ENCODE measurements around the gene TTN. TPM values are rescaled to one million over a fixed set of nuclear protein-coding genes. Genes with fewer than 3 reads are reported as not detected.

The TTN gene
- total and polyA plus RNA-seq, 4 donors, result 0.53 to 47.4 (median 19.7) TPM

GRCh38 chr2:178615969-178616368 lies 191.3 kb downstream of the TTN start:
- WGBS, 2 donors, result 89 to 100% methylated on average over 1 of the region's 1 CpG
- Histone ChIP-seq H3K27me3 (ENCODE audit: control insufficient read depth in 3 of 3, insufficient read depth in 3 of 3, low read length in 2 of 3) (no peaks in the 10 kb centered on the region), H3K9me3 (ENCODE audit: control insufficient read depth in 4 of 4, insufficient read depth in 3 of 4, low read length in 3 of 4) (no peaks in the 10 kb centered on the region), H3K4me3 (no peak overlapping the region), H3K27ac (ENCODE audit: low read depth in 1 of 2, low read length in 1 of 2) (no peak overlapping the region), H3K36me3 (ENCODE audit: control insufficient read depth in 4 of 4, insufficient read depth in 4 of 4, low read length in 4 of 4) (peaks cover 0 to 62% (median 6%) of the 10 kb centered on the region in 4 donors), H3K9ac (ENCODE audit: insufficient read depth in 1 of 2, low read length in 2 of 2) (no peak overlapping the region), H3K4me1 (ENCODE audit: control insufficient read depth in 5 of 5, insufficient read depth in 5 of 5, low read length in 5 of 5) (peaks cover 0 to 3% (median 0%) of the 10 kb centered on the region in 5 donors)
- TF ChIP-seq CTCF (IDR thresholded peaks at IDR 0.05; ENCODE audit: control extremely low read depth, extremely low read depth), result no peak
- DNase-seq (no peak), ATAC-seq (ENCODE audit: insufficient read depth, low FRiP score) (no peak)

GRCh38 chr2:178602901-178603300 lies 204.3 kb downstream of the TTN start:
- DNase-seq, result no peak
- Histone ChIP-seq H3K36me3 (ENCODE audit: control insufficient read depth in 4 of 4, insufficient read depth in 4 of 4, low read length in 4 of 4) (peaks cover 0 to 63% (median 6%) of the 10 kb centered on the region in 4 donors), H3K4me3 (no peak overlapping the region), H3K9me3 (ENCODE audit: control insufficient read depth in 4 of 4, insufficient read depth in 3 of 4, low read length in 3 of 4) (no peaks in the 10 kb centered on the region), H3K27ac (ENCODE audit: low read depth in 1 of 2, low read length in 1 of 2) (no peak overlapping the region), H3K9ac (ENCODE audit: insufficient read depth in 1 of 2, low read length in 2 of 2) (no peak overlapping the region), H3K27me3 (ENCODE audit: control insufficient read depth in 3 of 3, insufficient read depth in 3 of 3, low read length in 2 of 3) (no peaks in the 10 kb centered on the region), H3K4me1 (ENCODE audit: control insufficient read depth in 5 of 5, insufficient read depth in 5 of 5, low read length in 5 of 5) (no peaks in the 10 kb centered on the region)
- ATAC-seq (ENCODE audit: insufficient read depth, low FRiP score), result no peak
- TF ChIP-seq CTCF (IDR thresholded peaks at IDR 0.05; ENCODE audit: control extremely low read depth, extremely low read depth), result no peak

GRCh38 chr2:178592655-178593054 lies 214.6 kb downstream of the TTN start:
- DNase-seq (no peak), ATAC-seq (ENCODE audit: insufficient read depth, low FRiP score) (no peak)
- H3K27ac ChIP-seq (ENCODE audit: low read depth in 1 of 2, low read length in 1 of 2), result no peak overlapping the region
- no peak for TF ChIP-seq CTCF (IDR thresholded peaks at IDR 0.05; ENCODE audit: control extremely low read depth, extremely low read depth)
- 98% methylated on average over 6 of the region's 6 CpGs for WGBS, 2 donors
- H3K9ac ChIP-seq (ENCODE audit: insufficient read depth in 1 of 2, low read length in 2 of 2), result no peak overlapping the region
- peaks cover 3 to 82% (median 9%) of the 10 kb centered on the region in 4 donors for H3K36me3 ChIP-seq (ENCODE audit: control insufficient read depth in 4 of 4, insufficient read depth in 4 of 4, low read length in 4 of 4)
- H3K4me1 ChIP-seq (ENCODE audit: control insufficient read depth in 5 of 5, insufficient read depth in 5 of 5, low read length in 5 of 5), result peaks cover 0 to 2% (median 0%) of the 10 kb centered on the region in 5 donors
- no peaks in the 10 kb centered on the region for H3K27me3 ChIP-seq (ENCODE audit: control insufficient read depth in 3 of 3, insufficient read depth in 3 of 3, low read length in 2 of 3)
- peaks cover 0 to 5% (median 1%) of the 10 kb centered on the region in 4 donors for H3K9me3 ChIP-seq (ENCODE audit: control insufficient read depth in 4 of 4, insufficient read depth in 3 of 4, low read length in 3 of 4)
- H3K4me3 ChIP-seq, result no peak overlapping the region

- Histone ChIP-seq H3K9ac (ENCODE audit: insufficient read depth in 1 of 2, low read length in 2 of 2) (no peak overlapping the region), H3K27me3 (ENCODE audit: control insufficient read depth in 3 of 3, insufficient read depth in 3 of 3, low read length in 2 of 3) (no peaks in the 10 kb centered on the region), H3K36me3 (ENCODE audit: control insufficient read depth in 4 of 4, insufficient read depth in 4 of 4, low read length in 4 of 4) (peaks cover 7 to 80% (median 11%) of the 10 kb centered on the region in 4 donors), H3K9me3 (ENCODE audit: control insufficient read depth in 4 of 4, insufficient read depth in 3 of 4, low read length in 3 of 4) (peaks cover 0 to 5% (median 1%) of the 10 kb centered on the region in 4 donors), H3K27ac (ENCODE audit: low read depth in 1 of 2, low read length in 1 of 2) (no peak overlapping the region), H3K4me1 (ENCODE audit: control insufficient read depth in 5 of 5, insufficient read depth in 5 of 5, low read length in 5 of 5) (peaks cover 0 to 4% (median 0%) of the 10 kb centered on the region in 5 donors), H3K4me3 (no peak overlapping the region)
- no peak for DNase-seq
- no peak for TF ChIP-seq CTCF (IDR thresholded peaks at IDR 0.05; ENCODE audit: control extremely low read depth, extremely low read depth)
- ATAC-seq (ENCODE audit: insufficient read depth, low FRiP score), result no peak
- 83 to 93% methylated on average over 2 of the region's 2 CpGs for WGBS, 2 donors
These were observed 217.9 kb downstream of the TTN start for GRCh38 chr2:178589335-178589734.
